Measurements from ENCODE around the gene ZSCAN5B. TPM values are rescaled to one million over a fixed set of nuclear protein-coding genes. Genes with fewer than 3 reads are reported as not detected.

Gene ZSCAN5B
- total and polyA plus RNA-seq, 2 of the 8 experiments (the other 6 are each of a cell fraction or from before 2014, with no cell fraction given) = not detected

DNA sequence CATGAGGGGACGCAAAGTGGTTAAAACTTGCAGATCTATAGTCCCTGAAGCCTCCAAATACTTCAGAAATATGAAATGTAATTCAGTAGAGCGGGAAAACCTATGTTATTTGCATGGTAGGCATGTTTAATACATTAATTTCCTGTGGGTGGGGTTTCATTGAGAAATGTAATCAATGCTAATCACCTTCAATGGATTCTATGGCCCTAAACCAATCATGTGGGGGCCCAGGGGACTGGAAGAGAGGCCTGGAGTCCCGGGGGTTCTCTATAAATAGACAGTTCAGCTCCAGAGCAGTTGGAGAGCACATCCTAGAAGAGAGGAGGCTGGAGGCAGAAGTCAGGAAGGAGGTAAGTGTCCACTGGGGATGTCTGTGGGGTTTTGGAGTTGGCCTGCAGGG lies 4.4 kb upstream of the ZSCAN5B start, which contains the start of gene ZSCAN5C (continued):
- TF ChIP-seq CHD2 (IDR thresholded peaks at IDR 0.05; ENCODE audit: low read length) (no peak), JUN (IDR thresholded peaks at IDR 0.05; ENCODE audit: low read depth, low read length) (no peak), KDM4A (IDR thresholded peaks at IDR 0.05; ENCODE audit: low read depth, low read length, severe bottlenecking) (no peak), EZH2 (IDR thresholded peaks at IDR 0.05; ENCODE audit: low read depth, low read length, severe bottlenecking) (no peak)

All from H1 (cell line).